ENCODE measurements around the gene CALR3.

CALR3 gene

DNA sequence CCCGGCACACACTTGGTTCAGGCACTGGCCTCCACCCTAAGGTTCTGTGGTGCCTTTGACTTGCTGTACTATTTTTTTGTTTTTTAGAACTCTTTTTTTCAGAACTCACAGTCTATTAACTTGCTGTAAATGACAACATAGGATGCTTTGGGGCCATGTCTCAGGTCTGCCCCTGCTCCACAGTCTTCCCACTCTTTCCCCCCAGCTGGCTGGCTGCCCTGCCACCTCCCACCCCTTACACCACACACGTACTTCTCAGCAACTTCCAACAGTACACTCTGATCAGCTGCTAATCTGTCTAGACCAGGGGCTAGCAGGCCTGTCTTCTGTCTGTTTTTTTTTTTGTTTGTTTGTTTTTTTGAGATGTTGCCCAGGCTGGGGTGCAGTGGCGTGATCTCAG lies 8.3 kb upstream of the CALR3 start:
- TF ChIP-seq TAF1 (IDR thresholded peaks at IDR 0.05; ENCODE audit: borderline replicate concordance, insufficient read depth, low read length), result no peak
- TF ChIP-seq POLR2AphosphoS5 (IDR thresholded peaks at IDR 0.05; ENCODE audit: low read depth, low read length), result no peak
- no peak for TF ChIP-seq REST (IDR thresholded peaks at IDR 0.05; ENCODE audit: insufficient read depth in 1 of 2, low read depth in 2 of 2, low read length in 2 of 2)
- TF ChIP-seq FOXP2 (optimal IDR thresholded peaks at IDR 0.05; ENCODE audit: borderline replicate concordance, extremely low read depth, extremely low read length, insufficient read depth), result no peak
- TF ChIP-seq SIN3A (IDR thresholded peaks at IDR 0.05; ENCODE audit: borderline replicate concordance, insufficient read depth, low read length), result no peak

GRCh38 chr19:16497837-16498236 lies 1.9 kb upstream of the CALR3 start:
- TF ChIP-seq FOXP2 (optimal IDR thresholded peaks at IDR 0.05; ENCODE audit: borderline replicate concordance, extremely low read depth, extremely low read length, insufficient read depth) (no peak), TAF1 (IDR thresholded peaks at IDR 0.05; ENCODE audit: borderline replicate concordance, insufficient read depth, low read length) (no peak), POLR2AphosphoS5 (IDR thresholded peaks at IDR 0.05; ENCODE audit: low read depth, low read length) (no peak), REST (IDR thresholded peaks at IDR 0.05; ENCODE audit: insufficient read depth in 1 of 2, low read depth in 2 of 2, low read length in 2 of 2) (no peak), SIN3A (IDR thresholded peaks at IDR 0.05; ENCODE audit: borderline replicate concordance, insufficient read depth, low read length) (no peak)

GRCh38 chr19:16497042-16497441 lies 1.1 kb upstream of the CALR3 start:
- TF ChIP-seq POLR2AphosphoS5 (IDR thresholded peaks at IDR 0.05; ENCODE audit: low read depth, low read length), result no peak
- TF ChIP-seq FOXP2 (optimal IDR thresholded peaks at IDR 0.05; ENCODE audit: borderline replicate concordance, extremely low read depth, extremely low read length, insufficient read depth), result no peak
- TF ChIP-seq TAF1 (IDR thresholded peaks at IDR 0.05; ENCODE audit: borderline replicate concordance, insufficient read depth, low read length), result no peak

- TF ChIP-seq FOXP2 (optimal IDR thresholded peaks at IDR 0.05; ENCODE audit: borderline replicate concordance, extremely low read depth, extremely low read length, insufficient read depth) (no peak), REST (IDR thresholded peaks at IDR 0.05; ENCODE audit: insufficient read depth in 1 of 2, low read depth in 2 of 2, low read length in 2 of 2) (no peak), SIN3A (IDR thresholded peaks at IDR 0.05; ENCODE audit: borderline replicate concordance, insufficient read depth, low read length) (no peak), TAF1 (IDR thresholded peaks at IDR 0.05; ENCODE audit: borderline replicate concordance, insufficient read depth, low read length) (no peak), POLR2AphosphoS5 (IDR thresholded peaks at IDR 0.05; ENCODE audit: low read depth, low read length) (no peak)
These were observed 631 bp upstream of the CALR3 start for GRCh38 chr19:16496613-16496983.

DNA sequence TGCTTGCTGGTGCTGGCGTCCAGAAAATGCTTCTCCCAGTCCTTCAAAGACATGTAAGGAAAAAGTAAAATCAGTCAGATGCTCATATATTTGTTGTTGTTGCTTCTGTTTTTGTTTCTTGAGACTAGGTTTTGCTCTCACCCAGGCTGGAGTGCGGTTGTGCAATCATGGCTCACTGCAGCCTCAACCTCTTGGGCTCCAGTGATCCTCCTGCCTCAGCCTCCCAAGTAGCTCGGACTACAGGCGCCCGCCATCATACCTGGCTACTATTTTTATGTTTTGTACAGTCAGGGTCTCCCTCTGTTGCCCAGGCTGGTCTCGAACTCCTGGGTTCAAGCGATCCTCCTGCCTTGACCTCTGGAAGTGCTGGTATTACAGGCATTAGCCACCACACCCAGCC lies 13.2 kb downstream of the CALR3 start:
- TF ChIP-seq POLR2AphosphoS5 (IDR thresholded peaks at IDR 0.05; ENCODE audit: low read depth, low read length) (no peak), FOXP2 (optimal IDR thresholded peaks at IDR 0.05; ENCODE audit: borderline replicate concordance, extremely low read depth, extremely low read length, insufficient read depth) (no peak), TAF1 (IDR thresholded peaks at IDR 0.05; ENCODE audit: borderline replicate concordance, insufficient read depth, low read length) (no peak), REST (IDR thresholded peaks at IDR 0.05; ENCODE audit: insufficient read depth in 1 of 2, low read depth in 2 of 2, low read length in 2 of 2) (no peak), SIN3A (IDR thresholded peaks at IDR 0.05; ENCODE audit: borderline replicate concordance, insufficient read depth, low read length) (no peak)
